GM06990 (cell line): ENCODE data around the gene SLFN14.

Experiments used
- DNase-seq: peaks from one replicate; pipeline ENCODE4 v3.0.0-alpha.2; 2011; ENCODE audit not compliant: insufficient read length; ENCODE audit errors: extremely low read depth
- H3K27me3 ChIP-seq: replicated peaks from 2 replicates; pipeline ENCODE4 v1.6.0; 2011; ENCODE audit warnings: low read length; ENCODE audit not compliant: control insufficient read depth, insufficient read depth
- H3K36me3 ChIP-seq: 2 replicates; pipeline ENCODE4 v1.5.1; 2011; ENCODE audit warnings: low read length; ENCODE audit not compliant: control insufficient read depth, insufficient read depth
- H3K4me3 ChIP-seq: replicated peaks from 2 replicates; pipeline ENCODE4 v1.5.1; 2011; ENCODE audit warnings: low read depth, mild to moderate bottlenecking, control low read depth, low read length
- TF ChIP-seq, protein P1 (sequence below): IDR thresholded peaks from 2 replicates; pipeline ENCODE4 v1.5.1; 2011; ENCODE audit warnings: low read length, control low read depth, mild to moderate bottlenecking, inconsistent platforms; ENCODE audit not compliant: insufficient read depth, poor library complexity, severe bottlenecking

SLFN14 gene

DNA sequence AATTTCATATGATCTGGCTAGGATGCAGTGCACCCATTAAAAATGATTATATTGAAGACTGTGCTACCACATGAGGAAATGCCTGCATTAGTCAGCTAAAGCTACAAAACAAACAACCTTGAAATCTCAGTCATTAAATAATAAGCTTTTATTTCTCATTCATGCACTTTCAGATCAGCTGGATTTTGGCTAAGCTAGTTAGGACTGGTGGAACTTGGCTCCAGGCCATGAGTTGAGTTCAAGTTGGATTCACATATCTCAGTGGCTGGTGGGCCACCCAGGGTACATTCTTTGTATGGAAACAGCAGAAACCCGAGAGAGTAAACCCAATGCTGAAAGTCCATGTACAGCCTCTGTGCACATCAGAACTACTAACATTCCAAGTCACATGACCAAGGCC is 16.8 kb downstream of the SLFN14 start:
- TF ChIP-seq, protein P1, sequence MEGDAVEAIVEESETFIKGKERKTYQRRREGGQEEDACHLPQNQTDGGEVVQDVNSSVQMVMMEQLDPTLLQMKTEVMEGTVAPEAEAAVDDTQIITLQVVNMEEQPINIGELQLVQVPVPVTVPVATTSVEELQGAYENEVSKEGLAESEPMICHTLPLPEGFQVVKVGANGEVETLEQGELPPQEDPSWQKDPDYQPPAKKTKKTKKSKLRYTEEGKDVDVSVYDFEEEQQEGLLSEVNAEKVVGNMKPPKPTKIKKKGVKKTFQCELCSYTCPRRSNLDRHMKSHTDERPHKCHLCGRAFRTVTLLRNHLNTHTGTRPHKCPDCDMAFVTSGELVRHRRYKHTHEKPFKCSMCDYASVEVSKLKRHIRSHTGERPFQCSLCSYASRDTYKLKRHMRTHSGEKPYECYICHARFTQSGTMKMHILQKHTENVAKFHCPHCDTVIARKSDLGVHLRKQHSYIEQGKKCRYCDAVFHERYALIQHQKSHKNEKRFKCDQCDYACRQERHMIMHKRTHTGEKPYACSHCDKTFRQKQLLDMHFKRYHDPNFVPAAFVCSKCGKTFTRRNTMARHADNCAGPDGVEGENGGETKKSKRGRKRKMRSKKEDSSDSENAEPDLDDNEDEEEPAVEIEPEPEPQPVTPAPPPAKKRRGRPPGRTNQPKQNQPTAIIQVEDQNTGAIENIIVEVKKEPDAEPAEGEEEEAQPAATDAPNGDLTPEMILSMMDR: no peak
- H3K4me3 ChIP-seq: no peak overlapping the region
- no peaks in the 10 kb centered on the region for H3K36me3 ChIP-seq
- no peak for DNase-seq
- H3K27me3 ChIP-seq: no peaks in the 10 kb centered on the region

- Histone ChIP-seq H3K27me3 (no peaks in the 10 kb centered on the region), H3K4me3 (no peak overlapping the region), H3K36me3 (no peaks in the 10 kb centered on the region)
- DNase-seq: no peak
- TF ChIP-seq, protein P1: no peak
Observed at GRCh38 chr17:35542990-35543389, 17.6 kb downstream of the SLFN14 start.

GRCh38 chr17:35541434-35541833 is 19.2 kb downstream of the SLFN14 start:
- peak overlapping the region; percentile 56 for H3K4me3 ChIP-seq
- no peak for DNase-seq
- H3K36me3 ChIP-seq: no peaks in the 10 kb centered on the region
- H3K27me3 ChIP-seq: no peaks in the 10 kb centered on the region
- TF ChIP-seq, protein P1: no peak

GRCh38 chr17:35540589-35541404 is 19.8 kb downstream of the SLFN14 start:
- no peaks in the 10 kb centered on the region for H3K36me3 ChIP-seq
- peak; percentile 22 for DNase-seq
- H3K4me3 ChIP-seq: peak overlapping the region; percentile 56
- H3K27me3 ChIP-seq: no peaks in the 10 kb centered on the region
- TF ChIP-seq, protein P1: peak; percentile 3

GRCh38 chr17:35539659-35540026 is 21.0 kb downstream of the SLFN14 start:
- TF ChIP-seq, protein P1: no peak

More at GRCh38 chr17:35539659-35540026, 21.0 kb downstream of the SLFN14 start:
- H3K27me3 ChIP-seq: no peaks in the 10 kb centered on the region
- no peaks in the 10 kb centered on the region for H3K36me3 ChIP-seq
- peak overlapping the region; percentile 31 for H3K4me3 ChIP-seq
- no peak for DNase-seq
